WTC11 (cell line): ENCODE data around the gene ANKRD24. TPM values are rescaled to one million over a fixed set of nuclear protein-coding genes. Genes with fewer than 3 reads are reported as not detected.
"Not testable (repeated sequence)": the region's sequence is repeated elsewhere in the genome, so short reads cannot be mapped to it uniquely, and the experiment has no call there.

ENCODE experiments used
- ATAC-seq: fragments of 200-7000 bp; cut with Tn5 transposase; 2 replicates; pipeline ENCODE4 v1.10.0; 2021; ENCODE audit warnings: mild to moderate bottlenecking, moderate library complexity
- CTCF ChIA-PET: fragments of 300-600 bp; sonication (Branson Sonifier 250); formaldehyde crosslinking; loops from one replicate; lab custom pipeline; 2021; ENCODE audit warnings: antibody characterized with exemption; lab: Charles Lee
- POLR2A ChIA-PET: fragments of 350-600 bp; sonication (Branson Sonifier 250); formaldehyde crosslinking; loops from one replicate; lab custom pipeline; 2021; ENCODE audit warnings: antibody characterized with exemption; lab: Charles Lee
- DNase-seq: peaks from one replicate; pipeline ENCODE4 v3.0.0; 2021; ENCODE audit warnings: low spot score
- H3K27ac Mint-ChIP-seq: 2 replicates; pipeline ENCODE4 v1.8.0; 2021; ENCODE audit warnings: mixed read lengths
- H3K27me3 Mint-ChIP-seq: 2 replicates; pipeline ENCODE4 v1.8.0; 2021; ENCODE audit warnings: low read depth, mild to moderate bottlenecking, moderate library complexity, mixed read lengths
- H3K36me3 Mint-ChIP-seq: 2 replicates; pipeline ENCODE4 v1.8.0; 2021; ENCODE audit warnings: mixed read lengths
- H3K4me1 Mint-ChIP-seq: 2 replicates; pipeline ENCODE4 v1.8.0; 2022; ENCODE audit warnings: mixed read lengths
- H3K4me3 Mint-ChIP-seq: 2 replicates; pipeline ENCODE4 v1.8.0; 2021; ENCODE audit warnings: mild to moderate bottlenecking, moderate library complexity, mixed read lengths
- H3K9me3 Mint-ChIP-seq: 2 replicates; pipeline ENCODE4 v1.8.0; 2021; ENCODE audit warnings: mixed read lengths
- GABPB1 ChIP-seq: sonication (generic); formaldehyde crosslinking; IDR thresholded peaks from 2 replicates; pipeline ENCODE4 v1.8.1; 2023; ENCODE audit warnings: mild to moderate bottlenecking, missing genetic modification reagents
- GTF2I ChIP-seq: fragments of 250-450 bp; sonication (Bioruptor Pico); conservative IDR thresholded peaks from 2 replicates; pipeline ENCODE4 v1.4.0; 2021; ENCODE audit warnings: mild to moderate bottlenecking
- KAT7 ChIP-seq: sonication (generic); formaldehyde crosslinking; IDR thresholded peaks from 2 replicates; pipeline ENCODE4 v1.8.1; 2023; ENCODE audit warnings: missing genetic modification reagents, mild to moderate bottlenecking, borderline replicate concordance
- MXD4 ChIP-seq: fragments of 250-450 bp; sonication (Bioruptor Pico); IDR thresholded peaks from 2 replicates; pipeline ENCODE4 v1.8.0; 2021; ENCODE audit warnings: mild to moderate bottlenecking, moderate library complexity, borderline replicate concordance
- NFE2L1 ChIP-seq: sonication (generic); formaldehyde crosslinking; IDR thresholded peaks from 2 replicates; pipeline ENCODE4 v1.8.1; 2023; ENCODE audit warnings: missing genetic modification reagents
- SOX15 ChIP-seq: fragments of 250-450 bp; sonication (Bioruptor Pico); IDR thresholded peaks from 2 replicates; pipeline ENCODE4 v1.9.0; 2021; ENCODE audit warnings: mild to moderate bottlenecking
- ZNF121 ChIP-seq: sonication (generic); formaldehyde crosslinking; IDR thresholded peaks from 2 replicates; pipeline ENCODE4 v1.8.0; 2023; ENCODE audit warnings: missing genetic modification reagents
- ZNF263 ChIP-seq: sonication (generic); formaldehyde crosslinking; IDR thresholded peaks from 2 replicates; pipeline ENCODE4 v1.8.1; 2022; ENCODE audit warnings: low read depth, mild to moderate bottlenecking, moderate library complexity, missing genetic modification reagents
- ZNF423 ChIP-seq: fragments of 250-450 bp; sonication (Bioruptor Pico); IDR thresholded peaks from 2 replicates; pipeline ENCODE4 v2.1.2; 2022; ENCODE audit warnings: mild to moderate bottlenecking, moderate library complexity
- ZNF671 ChIP-seq: fragments of 250-450 bp; sonication (Bioruptor Pico); IDR thresholded peaks from 2 replicates; pipeline ENCODE4 v1.8.0; 2021; ENCODE audit warnings: mild to moderate bottlenecking
- total RNA-seq: library from RNA; stranded (reverse); gene quantifications from 3 replicates; pipeline ENCODE4 v1.2.3, GENCODE V29; 2021
- TF ChIP-seq, protein P1 (sequence below): sonication (generic); formaldehyde crosslinking; IDR thresholded peaks from 2 replicates; pipeline ENCODE4 v1.8.1; 2023; ENCODE audit warnings: mild to moderate bottlenecking, missing genetic modification reagents
- TF ChIP-seq, protein P2 (sequence below): sonication (generic); formaldehyde crosslinking; IDR thresholded peaks from 2 replicates; pipeline ENCODE4 v1.8.0; 2022; ENCODE audit warnings: missing genetic modification reagents
- TF ChIP-seq, protein P3 (sequence below): sonication (generic); formaldehyde crosslinking; IDR thresholded peaks from 2 replicates; pipeline ENCODE4 v1.8.0; 2022; ENCODE audit warnings: mild to moderate bottlenecking, missing genetic modification reagents

ANKRD24 gene
- total RNA-seq, 1 experiment from 2014 or later = 11.3 TPM

DNA sequence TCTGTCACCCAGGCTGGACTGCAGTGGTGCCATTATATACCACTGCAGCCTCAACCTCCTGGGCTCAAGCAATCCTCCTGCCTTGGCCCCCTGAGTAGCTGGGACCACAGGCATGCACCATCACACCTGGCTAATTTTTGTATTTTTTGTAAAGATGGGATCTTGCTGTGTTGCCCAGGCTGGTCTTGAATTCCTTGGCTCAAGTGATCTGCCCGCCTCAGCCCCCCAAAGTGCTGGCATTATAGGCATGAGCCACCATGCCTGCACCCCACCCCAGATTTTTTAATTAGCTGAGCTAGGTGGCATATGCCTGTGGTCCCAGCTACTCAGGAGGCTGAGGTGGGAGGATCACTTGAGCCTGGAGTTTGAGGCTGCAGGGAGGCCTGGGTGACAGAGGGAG, 39.6 kb upstream of the ANKRD24 start:
- H3K27ac Mint-ChIP-seq, H3K36me3 Mint-ChIP-seq, POLR2A ChIA-PET, H3K9me3 Mint-ChIP-seq, H3K4me3 Mint-ChIP-seq, H3K4me1 Mint-ChIP-seq, ATAC-seq, DNase-seq: not testable (repeated sequence)
- H3K27me3 Mint-ChIP-seq = peaks cover 34% of the 10 kb centered on the region
- CTCF ChIA-PET = interaction anchor here (0.6 kb wide), 1 partner anchor 382 kb away, joined by 3 read pairs; no protein-coding TSS in a partner anchor
- TF ChIP-seq ZNF121 = 0 out of 2 replicates have a peak, but pooled peaks have one; percentile 9
- TF ChIP-seq, all 79 proteins: peak for 1; not testable (repeated sequence) for 78

DNA sequence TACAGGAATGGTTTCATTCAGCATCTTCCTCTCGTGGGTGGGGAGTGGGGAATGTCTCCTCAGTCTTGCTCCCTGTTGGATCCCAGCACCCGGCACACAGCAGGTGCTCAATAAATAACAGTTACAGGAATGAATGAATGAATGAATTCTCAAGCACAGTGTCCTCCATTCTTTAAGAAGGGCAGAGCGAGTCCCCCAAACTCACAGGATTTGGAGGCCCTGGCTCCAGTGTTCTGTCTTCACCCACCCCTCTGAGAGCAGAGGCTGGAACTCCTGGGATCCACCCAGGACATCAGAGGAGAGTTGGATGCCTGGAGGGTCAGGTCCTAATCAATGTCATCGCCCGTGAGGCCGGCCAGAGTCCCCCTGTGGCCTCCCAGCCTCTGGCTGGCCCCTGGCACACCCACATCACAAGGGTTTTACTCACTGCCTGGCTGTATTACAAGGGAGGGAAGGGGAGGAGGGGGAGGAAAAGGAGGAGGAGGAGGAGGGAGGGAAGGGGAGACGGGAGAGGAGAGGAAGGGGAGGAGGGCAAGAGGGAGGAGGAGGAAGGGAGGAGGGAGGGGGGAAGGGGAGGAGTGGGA, 37.7 kb upstream of the ANKRD24 start:
- Mint-ChIP-seq H3K4me3 (no peak overlapping the region), H3K9me3 (no peaks in the 10 kb centered on the region), H3K4me1 (peaks cover 5% of the 10 kb centered on the region), H3K36me3 (no peaks in the 10 kb centered on the region), H3K27me3 (peaks cover 34% of the 10 kb centered on the region), H3K27ac (no peak overlapping the region)
- ChIA-PET POLR2A (no interaction called here), CTCF (no interaction called here)
- TF ChIP-seq NFE2L1 (CRISPR knock-in tag) (no peak), ZNF671 (CRISPR knock-in tag) (no peak), ZNF423 (CRISPR knock-in tag) (no peak)
- TF ChIP-seq, protein P1, sequence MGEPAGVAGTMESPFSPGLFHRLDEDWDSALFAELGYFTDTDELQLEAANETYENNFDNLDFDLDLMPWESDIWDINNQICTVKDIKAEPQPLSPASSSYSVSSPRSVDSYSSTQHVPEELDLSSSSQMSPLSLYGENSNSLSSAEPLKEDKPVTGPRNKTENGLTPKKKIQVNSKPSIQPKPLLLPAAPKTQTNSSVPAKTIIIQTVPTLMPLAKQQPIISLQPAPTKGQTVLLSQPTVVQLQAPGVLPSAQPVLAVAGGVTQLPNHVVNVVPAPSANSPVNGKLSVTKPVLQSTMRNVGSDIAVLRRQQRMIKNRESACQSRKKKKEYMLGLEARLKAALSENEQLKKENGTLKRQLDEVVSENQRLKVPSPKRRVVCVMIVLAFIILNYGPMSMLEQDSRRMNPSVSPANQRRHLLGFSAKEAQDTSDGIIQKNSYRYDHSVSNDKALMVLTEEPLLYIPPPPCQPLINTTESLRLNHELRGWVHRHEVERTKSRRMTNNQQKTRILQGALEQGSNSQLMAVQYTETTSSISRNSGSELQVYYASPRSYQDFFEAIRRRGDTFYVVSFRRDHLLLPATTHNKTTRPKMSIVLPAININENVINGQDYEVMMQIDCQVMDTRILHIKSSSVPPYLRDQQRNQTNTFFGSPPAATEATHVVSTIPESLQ = no peak
- DNase-seq (no peak), ATAC-seq (no peak)

DNA sequence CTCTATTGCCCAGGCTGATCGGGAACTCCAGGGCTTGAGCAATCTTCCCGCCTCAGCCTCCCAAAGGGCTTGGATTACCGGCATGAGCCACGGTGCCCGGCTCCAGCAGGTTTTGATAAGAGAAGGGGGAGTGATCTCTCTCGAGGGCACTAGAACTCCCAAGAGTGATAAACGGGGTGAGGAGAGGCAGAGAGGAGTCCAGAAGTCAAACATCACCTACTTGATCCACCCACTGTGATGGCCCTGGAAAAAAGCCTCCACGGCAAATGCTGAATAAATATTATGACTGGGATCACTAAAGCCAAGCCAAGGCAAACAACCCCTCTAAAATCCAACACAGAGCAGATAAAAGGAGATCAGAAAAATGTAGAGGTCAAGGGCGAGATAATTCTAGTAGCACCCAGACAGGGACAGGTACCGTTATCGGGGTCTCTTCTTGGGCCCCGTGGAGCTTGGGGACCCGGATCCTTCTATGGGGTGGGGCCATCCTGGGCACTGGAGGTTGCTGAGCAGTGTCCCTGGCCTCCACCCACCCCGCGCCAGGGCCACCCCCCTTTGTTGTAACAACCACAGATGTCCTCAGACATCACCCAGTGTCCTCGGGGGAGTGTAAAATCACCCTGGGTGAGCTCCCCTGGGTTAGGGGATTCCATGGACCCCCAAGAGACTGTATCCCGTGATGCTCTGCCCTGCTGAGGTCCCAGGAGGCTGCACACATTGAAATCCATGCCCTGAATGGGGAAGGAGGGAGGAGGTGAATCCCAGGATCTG, 32.8 kb upstream of the ANKRD24 start:
- ATAC-seq = no peak
- ChIA-PET CTCF (interaction anchor here (2.1 kb wide), 1 partner anchor 10 kb away, joined by 6 read pairs; no protein-coding TSS in a partner anchor), POLR2A (no interaction called here)

DNA sequence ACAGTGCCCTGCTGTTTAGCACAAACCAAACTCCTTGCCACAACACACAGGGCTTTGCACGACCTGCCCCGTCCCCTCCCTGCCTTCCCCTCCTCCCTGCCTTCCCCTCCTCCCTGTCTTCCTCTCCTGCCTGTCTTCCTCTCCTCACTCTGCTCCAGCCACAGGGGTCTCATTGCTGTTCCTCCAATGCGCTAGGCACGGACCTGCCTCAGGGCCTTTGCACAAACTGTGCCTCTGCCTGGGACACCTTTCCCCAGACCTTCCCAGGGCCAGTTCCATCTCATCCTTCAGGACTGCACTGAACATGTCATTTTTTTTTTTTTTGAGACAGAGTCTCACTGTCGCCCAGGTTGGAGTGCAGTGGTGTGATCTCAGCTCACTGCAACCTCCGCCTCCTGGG, 30.9 kb upstream of the ANKRD24 start:
- H3K4me1 Mint-ChIP-seq = no peaks in the 10 kb centered on the region
- no peaks in the 10 kb centered on the region for H3K9me3 Mint-ChIP-seq
- no peak overlapping the region for H3K27ac Mint-ChIP-seq
- ATAC-seq (no peak), DNase-seq (no peak)
- H3K36me3 Mint-ChIP-seq = no peaks in the 10 kb centered on the region
- TF ChIP-seq GABPB1 (CRISPR knock-in tag) (no peak), KAT7 (CRISPR knock-in tag) (no peak)
- TF ChIP-seq, protein P2, sequence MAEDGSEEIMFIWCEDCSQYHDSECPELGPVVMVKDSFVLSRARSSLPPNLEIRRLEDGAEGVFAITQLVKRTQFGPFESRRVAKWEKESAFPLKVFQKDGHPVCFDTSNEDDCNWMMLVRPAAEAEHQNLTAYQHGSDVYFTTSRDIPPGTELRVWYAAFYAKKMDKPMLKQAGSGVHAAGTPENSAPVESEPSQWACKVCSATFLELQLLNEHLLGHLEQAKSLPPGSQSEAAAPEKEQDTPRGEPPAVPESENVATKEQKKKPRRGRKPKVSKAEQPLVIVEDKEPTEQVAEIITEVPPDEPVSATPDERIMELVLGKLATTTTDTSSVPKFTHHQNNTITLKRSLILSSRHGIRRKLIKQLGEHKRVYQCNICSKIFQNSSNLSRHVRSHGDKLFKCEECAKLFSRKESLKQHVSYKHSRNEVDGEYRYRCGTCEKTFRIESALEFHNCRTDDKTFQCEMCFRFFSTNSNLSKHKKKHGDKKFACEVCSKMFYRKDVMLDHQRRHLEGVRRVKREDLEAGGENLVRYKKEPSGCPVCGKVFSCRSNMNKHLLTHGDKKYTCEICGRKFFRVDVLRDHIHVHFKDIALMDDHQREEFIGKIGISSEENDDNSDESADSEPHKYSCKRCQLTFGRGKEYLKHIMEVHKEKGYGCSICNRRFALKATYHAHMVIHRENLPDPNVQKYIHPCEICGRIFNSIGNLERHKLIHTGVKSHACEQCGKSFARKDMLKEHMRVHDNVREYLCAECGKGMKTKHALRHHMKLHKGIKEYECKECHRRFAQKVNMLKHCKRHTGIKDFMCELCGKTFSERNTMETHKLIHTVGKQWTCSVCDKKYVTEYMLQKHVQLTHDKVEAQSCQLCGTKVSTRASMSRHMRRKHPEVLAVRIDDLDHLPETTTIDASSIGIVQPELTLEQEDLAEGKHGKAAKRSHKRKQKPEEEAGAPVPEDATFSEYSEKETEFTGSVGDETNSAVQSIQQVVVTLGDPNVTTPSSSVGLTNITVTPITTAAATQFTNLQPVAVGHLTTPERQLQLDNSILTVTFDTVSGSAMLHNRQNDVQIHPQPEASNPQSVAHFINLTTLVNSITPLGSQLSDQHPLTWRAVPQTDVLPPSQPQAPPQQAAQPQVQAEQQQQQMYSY (CRISPR knock-in tag) = no peak
- peaks cover 20% of the 10 kb centered on the region for H3K27me3 Mint-ChIP-seq
- ChIA-PET POLR2A (no interaction called here), CTCF (interaction anchor here (1.4 to 2.1 kb wide), 2 partner anchors 11 to 12 kb away, joined by 4 to 6 read pairs; no protein-coding TSS in a partner anchor)
- no peak overlapping the region for H3K4me3 Mint-ChIP-seq

More for the DNA sequence above, 32.8 kb upstream of the ANKRD24 start:
- no peaks in the 10 kb centered on the region for H3K36me3 Mint-ChIP-seq
- TF ChIP-seq GTF2I (CRISPR knock-in tag) (no peak), ZNF263 (CRISPR knock-in tag) (no peak), MXD4 (CRISPR knock-in tag) (no peak), SOX15 (CRISPR knock-in tag) (no peak)
- TF ChIP-seq, protein P3, sequence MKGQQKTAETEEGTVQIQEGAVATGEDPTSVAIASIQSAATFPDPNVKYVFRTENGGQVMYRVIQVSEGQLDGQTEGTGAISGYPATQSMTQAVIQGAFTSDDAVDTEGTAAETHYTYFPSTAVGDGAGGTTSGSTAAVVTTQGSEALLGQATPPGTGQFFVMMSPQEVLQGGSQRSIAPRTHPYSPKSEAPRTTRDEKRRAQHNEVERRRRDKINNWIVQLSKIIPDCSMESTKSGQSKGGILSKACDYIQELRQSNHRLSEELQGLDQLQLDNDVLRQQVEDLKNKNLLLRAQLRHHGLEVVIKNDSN (CRISPR knock-in tag) = no peak
- H3K4me3 Mint-ChIP-seq = no peak overlapping the region
- H3K9me3 Mint-ChIP-seq = no peaks in the 10 kb centered on the region
- H3K27ac Mint-ChIP-seq = no peak overlapping the region
- H3K27me3 Mint-ChIP-seq = peaks cover 28% of the 10 kb centered on the region
- no peak for DNase-seq
- H3K4me1 Mint-ChIP-seq = no peaks in the 10 kb centered on the region
